H1 (cell line): ENCODE measurements around the gene PITPNC1. TPM values are rescaled to one million over a fixed set of nuclear protein-coding genes. Genes with fewer than 3 reads are reported as not detected.

Experiments used
- CTCF ChIA-PET: fragments of 300-600 bp; sonication (Branson Sonifier 250); formaldehyde crosslinking; loops from one replicate; lab custom pipeline; 2021; ENCODE audit not compliant: partially characterized antibody; lab: Charles Lee
- POLR2A ChIA-PET: fragments of 300-600 bp; sonication (Branson Sonifier 250); formaldehyde crosslinking; loops from one replicate; lab custom pipeline; 2021; ENCODE audit warnings: inconsistent platforms; ENCODE audit not compliant: partially characterized antibody; lab: Charles Lee
- DNase-seq, 2 experiments: peaks; one replicate each; pipeline versions ENCODE4 v3.0.0 to v3.0.0-alpha.2; 2010 to 2022; ENCODE audit warnings: low spot score in 2 of 2, low read depth in 1 of 2, mixed read lengths in 1 of 2
- FAIRE-seq: peaks from 2 replicates; lab custom pipeline; 2011; peaks lifted over from hg19 to GRCh38; lab: Jason Lieb, UNC
- H2AFZ ChIP-seq: 2 replicates; pipeline ENCODE4 v1.8.1; 2012; ENCODE audit warnings: low read length, inconsistent platforms
- H2AK5ac ChIP-seq: 2 replicates; pipeline ENCODE4 v1.6.1; 2013; ENCODE audit warnings: low read depth, low read length
- H2BK120ac ChIP-seq: replicated peaks from 2 replicates; pipeline ENCODE3; 2013; ENCODE audit warnings: low read depth, low read length, inconsistent platforms
- H2BK12ac ChIP-seq: 2 replicates; pipeline ENCODE4 v1.6.1; 2013; ENCODE audit warnings: low read depth, low read length
- H2BK15ac ChIP-seq: 2 replicates; pipeline ENCODE4 v1.6.1; 2013; ENCODE audit warnings: low read length
- H2BK20ac ChIP-seq: 2 replicates; pipeline ENCODE4 v1.6.1; 2013; ENCODE audit warnings: low read length
- H2BK5ac ChIP-seq: 2 replicates; pipeline ENCODE4 v1.6.1; 2013; ENCODE audit warnings: low read depth, low read length
- H3K14ac ChIP-seq: 2 replicates; pipeline ENCODE4 v1.6.1; 2013; ENCODE audit warnings: inconsistent platforms; ENCODE audit not compliant: insufficient read length
- H3K18ac ChIP-seq: 2 replicates; pipeline ENCODE4 v1.6.1; 2013; ENCODE audit warnings: low read length; ENCODE audit errors: extremely low read depth
- H3K23ac ChIP-seq: 2 replicates; pipeline ENCODE4 v1.6.1; 2013; ENCODE audit warnings: inconsistent platforms; ENCODE audit not compliant: insufficient read length
- H3K23me2 ChIP-seq: 2 replicates; pipeline ENCODE4 v1.6.1; 2013; ENCODE audit warnings: low read depth, low read length
- H3K27ac ChIP-seq: 2 replicates; pipeline ENCODE4 v1.6.1; 2011; ENCODE audit warnings: low read depth, low read length, inconsistent platforms
- H3K27me3 ChIP-seq, 4 experiments: replicated peaks in 1 of 4; 1 replicate in 1 of 4; 2 replicates in 3 of 4; pipeline versions ENCODE4 v1.6.1 to v1.8.1; 2011 to 2013; ENCODE audit warnings: low read length in 3 of 4, mild to moderate bottlenecking in 3 of 4, inconsistent platforms in 2 of 4, mixed read lengths in 2 of 4, moderate library complexity in 1 of 4; ENCODE audit not compliant: control insufficient read depth in 3 of 4, insufficient read depth in 3 of 4; ENCODE audit errors: extremely low read depth in 1 of 4
- H3K36me3 ChIP-seq, 4 experiments: 2 replicates each; pipeline versions ENCODE4 v1.6.1 to v1.8.1; 2011 to 2013; ENCODE audit warnings: mild to moderate bottlenecking in 4 of 4, low read length in 3 of 4, moderate library complexity in 2 of 4, control low read depth in 1 of 4, inconsistent platforms in 1 of 4; ENCODE audit not compliant: insufficient read depth in 4 of 4, control insufficient read depth in 2 of 4
- H3K4ac ChIP-seq: replicated peaks from 2 replicates; pipeline ENCODE3; 2013; ENCODE audit warnings: low read length, low read depth, mixed read lengths, inconsistent platforms; ENCODE audit not compliant: insufficient read length
- H3K4me1 ChIP-seq, 4 experiments: replicated peaks in 1 of 4; 1 replicate in 1 of 4; 2 replicates in 3 of 4; pipeline versions ENCODE4 v1.6.1 to v1.8.1; 2011 to 2013; ENCODE audit warnings: low read length in 3 of 4, inconsistent platforms in 2 of 4, mixed read lengths in 1 of 4; ENCODE audit not compliant: insufficient read depth in 4 of 4, control insufficient read depth in 3 of 4
- H3K4me2 ChIP-seq, 2 experiments: 2 replicates each; pipeline versions ENCODE4 v1.6.1 to v1.8.1; 2011 to 2013; ENCODE audit warnings: low read depth in 2 of 2, low read length in 2 of 2, control low read depth in 1 of 2, inconsistent platforms in 1 of 2, mild to moderate bottlenecking in 1 of 2; ENCODE audit not compliant: insufficient read depth in 1 of 2
- H3K4me3 ChIP-seq, 4 experiments: fragments of 200-600, 300-600 bp in 1 of 4; sonication (generic), shearing (Covaris generic), sonication (Bioruptor Twin) in 1 of 4; 2 replicates each; pipeline versions ENCODE4 v1.5.1 to v1.8.1; 2011 to 2016; ENCODE audit warnings: low read length in 4 of 4, low read depth in 3 of 4, control low read depth in 2 of 4, inconsistent platforms in 2 of 4, mild to moderate bottlenecking in 2 of 4, mixed read lengths in 1 of 4, moderate library complexity in 1 of 4; ENCODE audit not compliant: insufficient read depth in 2 of 4; ENCODE audit errors: extremely low read depth in 1 of 4
- H3K56ac ChIP-seq: replicated peaks from 2 replicates; pipeline ENCODE3; 2013; ENCODE audit warnings: low read depth, mild to moderate bottlenecking, mixed read lengths, low read length, inconsistent platforms; ENCODE audit not compliant: insufficient read length
- H3K79me1 ChIP-seq: 2 replicates; pipeline ENCODE4 v1.6.1; 2013; ENCODE audit warnings: low read depth, low read length, control low read depth
- H3K79me2 ChIP-seq, 2 experiments: 2 replicates each; pipeline versions ENCODE4 v1.6.1 to v1.8.1; 2012 to 2013; ENCODE audit warnings: low read length in 2 of 2, mild to moderate bottlenecking in 2 of 2, inconsistent platforms in 1 of 2; ENCODE audit not compliant: insufficient read depth in 2 of 2, control insufficient read depth in 1 of 2
- H3K9ac ChIP-seq, 4 experiments: replicated peaks in 1 of 4; 1 replicate in 1 of 4; 2 replicates in 3 of 4; pipeline versions ENCODE4 v1.6.1 to v1.8.1; 2011 to 2013; ENCODE audit warnings: low read depth in 3 of 4, low read length in 3 of 4, control low read depth in 2 of 4, mild to moderate bottlenecking in 2 of 4, moderate library complexity in 2 of 4, inconsistent platforms in 1 of 4; ENCODE audit errors: extremely low read depth in 1 of 4
- H3K9me3 ChIP-seq, 2 experiments: 2 replicates each; pipeline versions ENCODE4 v1.6.1 to v1.8.1; 2012 to 2013; ENCODE audit warnings: mild to moderate bottlenecking in 2 of 2, moderate library complexity in 2 of 2, control low read depth in 1 of 2, inconsistent platforms in 1 of 2, low read depth in 1 of 2, low read length in 1 of 2, mixed read lengths in 1 of 2; ENCODE audit not compliant: insufficient read depth in 2 of 2
- H4K20me1 ChIP-seq, 2 experiments: replicated peaks in 1 of 2; 2 replicates each; pipeline versions ENCODE3 to v1.8.1; 2011 to 2013; ENCODE audit warnings: inconsistent platforms in 2 of 2, low read length in 2 of 2, mild to moderate bottlenecking in 1 of 2; ENCODE audit not compliant: insufficient read depth in 2 of 2, control insufficient read depth in 1 of 2
- H4K5ac ChIP-seq: 2 replicates; pipeline ENCODE4 v1.6.1; 2013; ENCODE audit warnings: low read length, low read depth, mixed read lengths, inconsistent platforms; ENCODE audit not compliant: insufficient read length
- H4K8ac ChIP-seq: 2 replicates; pipeline ENCODE4 v1.8.0; 2013; ENCODE audit warnings: mild to moderate bottlenecking, moderate library complexity, low read length, inconsistent platforms; ENCODE audit not compliant: insufficient read depth; ENCODE audit errors: extremely low read depth
- H4K91ac ChIP-seq: replicated peaks from 2 replicates; pipeline ENCODE3; 2013; ENCODE audit warnings: low read length, mixed read lengths, inconsistent platforms; ENCODE audit not compliant: insufficient read length
- CHD1 ChIP-seq: IDR thresholded peaks from 2 replicates; pipeline ENCODE4 v1.6.1; 2012; ENCODE audit warnings: low read depth, low read length, improper control_type of control experiment
- EZH2 ChIP-seq: fragments of 200-600 bp; sonication (generic); IDR thresholded peaks from 2 replicates; pipeline ENCODE4 v1.7.1; 2012; ENCODE audit warnings: low read depth, mild to moderate bottlenecking, moderate library complexity, low read length, inconsistent platforms; ENCODE audit not compliant: severe bottlenecking
- FOSL1 ChIP-seq: IDR thresholded peaks from 2 replicates; pipeline ENCODE4 v1.6.1; 2011; ENCODE audit warnings: mild to moderate bottlenecking, low read depth, low read length, moderate library complexity; ENCODE audit not compliant: insufficient read depth
- HDAC2 ChIP-seq, 2 experiments: fragments of 300-600 bp in 1 of 2; sonication (generic) in 1 of 2; IDR thresholded peaks; 2 replicates each; pipeline ENCODE4 v1.6.1; 2011 to 2012; ENCODE audit warnings: low read depth in 2 of 2, low read length in 2 of 2, mild to moderate bottlenecking in 2 of 2, moderate library complexity in 2 of 2, borderline replicate concordance in 1 of 2, inconsistent platforms in 1 of 2
- KDM1A ChIP-seq: fragments of 200-600, 300-600 bp; sonication (generic); IDR thresholded peaks from 2 replicates; pipeline ENCODE4 v1.7.1; 2016; ENCODE audit warnings: mild to moderate bottlenecking, low read length, borderline replicate concordance
- POU5F1 ChIP-seq: IDR thresholded peaks from 2 replicates; pipeline ENCODE4 v1.6.1; 2011; ENCODE audit warnings: low read depth, mild to moderate bottlenecking, low read length, moderate library complexity
- SIN3A ChIP-seq, 2 experiments: IDR thresholded peaks in 1 of 2; conservative IDR thresholded peaks in 1 of 2; 2 replicates each; pipeline ENCODE4 v1.6.1; 2011 to 2012; ENCODE audit warnings: low read length in 2 of 2, improper control_type of control experiment in 1 of 2, low read depth in 1 of 2, mild to moderate bottlenecking in 1 of 2
- SIRT6 ChIP-seq: IDR thresholded peaks from one replicate; pipeline ENCODE4 v1.7.1; 2012; ENCODE audit warnings: low read length, inconsistent platforms
- SP2 ChIP-seq: IDR thresholded peaks from 2 replicates; pipeline ENCODE4 v1.6.1; 2012; ENCODE audit warnings: mild to moderate bottlenecking, low read length, inconsistent platforms
- SP4 ChIP-seq: IDR thresholded peaks from 2 replicates; pipeline ENCODE4 v1.6.1; 2012; ENCODE audit warnings: low read length, inconsistent platforms
- TBP ChIP-seq: IDR thresholded peaks from 2 replicates; pipeline ENCODE4 v1.6.1; 2011; ENCODE audit warnings: low read depth, low read length, improper control_type of control experiment
- TCF12 ChIP-seq: IDR thresholded peaks from 2 replicates; pipeline ENCODE4 v1.6.1; 2011; ENCODE audit warnings: low read depth, mild to moderate bottlenecking, low read length
- USF2 ChIP-seq: IDR thresholded peaks from 2 replicates; pipeline ENCODE4 v1.6.1; 2011; ENCODE audit warnings: low read length, improper control_type of control experiment
- WGBS, 2 experiments: shearing (Covaris generic) in 1 of 2; methylation state at CpG; one replicate each; pipeline versions ENCODE4 v1.1.6 to v1.1.7; 2013 to 2015; ENCODE audit warnings: low lambda C conversion rate in 2 of 2, mixed read lengths in 2 of 2, inconsistent platforms in 1 of 2, low coverage in 1 of 2, missing lambda C conversion rate in 1 of 2; ENCODE audit not compliant: insufficient replicate concordance in 2 of 2, insufficient coverage in 1 of 2, insufficient read length in 1 of 2; ENCODE audit errors: extremely low coverage in 1 of 2, missing lambda C conversion rate in 1 of 2; 5-methylcytosine and 5-hydroxymethylcytosine counted together
- polyA plus RNA-seq, 7 experiments: library from polyadenylated mRNA; depleted of rRNA in 3 of 7; stranded (reverse) in 5 of 7; unstranded in 2 of 7; fragments of >200 nt in 5 of 7; fragments of 200-250 nt in 2 of 7; gene quantifications; 1 replicate in 5 of 7; 2 replicates in 1 of 7; 4 replicates in 1 of 7; pipeline versions ENCODE4 v1.2.1 to v1.2.3, GENCODE V29; 2011 to 2013; ENCODE audit warnings: missing spikeins in 2 of 7, mixed read lengths in 2 of 7
- total RNA-seq: library from RNA; stranded (reverse); fragmentation: NEBNext Ultra II Directional; extraction: Animal tissue kit (Norgen Biotek cat#: 25700); gene quantifications from 2 replicates; pipeline ENCODE4 v1.2.1, GENCODE V29; 2021

The PITPNC1 gene
- total and polyA plus RNA-seq, 2 of the 8 experiments (the other 6 are each of a cell fraction or from before 2014, with no cell fraction given), result 17.6 to 54.7 TPM

GRCh38 chr17:67549820-67550219 is 172.7 kb downstream of the PITPNC1 start:
- Histone ChIP-seq H4K20me1 (no peaks in the 10 kb centered on the region), H2AFZ (no peak overlapping the region), H3K9me3 (no peaks in the 10 kb centered on the region), H3K27me3 (no peaks in the 10 kb centered on the region), H3K9ac (no peak overlapping the region), H2BK120ac (no peak overlapping the region), H3K4me2 (no peak overlapping the region), H3K56ac (no peak overlapping the region), H3K14ac (no peak overlapping the region), H3K27ac (no peak overlapping the region), H3K4me3 (no peak overlapping the region), H3K4me1 (peaks cover 0 to 3% (median 1%) of the 10 kb centered on the region in 4 experiments; a peak in 2 of 7 replicates), H3K36me3 (no peaks in the 10 kb centered on the region), H4K8ac (no peak overlapping the region), H4K5ac (no peak overlapping the region), H4K91ac (no peak overlapping the region), H2AK5ac (no peak overlapping the region), H2BK12ac (no peak overlapping the region), H3K79me1 (no peaks in the 10 kb centered on the region), H3K4ac (no peak overlapping the region), H3K79me2 (no peaks in the 10 kb centered on the region; a peak in 1 of 4 replicates), H2BK20ac (no peak overlapping the region), H3K23me2 (no peaks in the 10 kb centered on the region), H3K18ac (no peak overlapping the region), H2BK5ac (0 out of 2 replicates have a peak overlapping the region, but pooled peaks have one; percentile 1), H3K23ac (no peak overlapping the region), H2BK15ac (no peak overlapping the region)
- FAIRE-seq (no peak), DNase-seq (no peak)
- WGBS, 2 experiments, result 90% methylated on average over 9 of the region's 9 CpGs; no CpG with 5 or more reads in 1 of the 2 experiments
- ChIA-PET CTCF (interaction anchor here (0.8 to 2.8 kb wide), 9 partner anchors 9 to 175 kb away, joined by 3 to 13 read pairs (median 4); no protein-coding TSS in a partner anchor), POLR2A (no interaction called here)
- TF ChIP-seq SIRT6 (no peak), SP2 (no peak), FOSL1 (no peak), TCF12 (no peak), TBP (no peak), POU5F1 (no peak), SP4 (no peak), USF2 (no peak), HDAC2 (IDR thresholded peaks at IDR 0.05; ENCODE audit: borderline replicate concordance in 1 of 2, low read depth in 2 of 2, low read length in 2 of 2) (no peak), SIN3A (conservative IDR thresholded peaks at IDR 0.05 in 1 of 2, IDR thresholded peaks at IDR 0.05 in 1 of 2; ENCODE audit: low read depth in 1 of 2, low read length in 2 of 2) (no peak), EZH2 (no peak), KDM1A (no peak), CHD1 (no peak)
